Neutrophil (primary cell): ENCODE measurements around the gene NEURL4.
A peak's percentile ranks its signal among the peaks of the same experiment; 100 is the strongest.

Experiments used
- H3K27ac ChIP-seq: fragments of 200-600 bp; sonication (generic); 2 replicates; pipeline ENCODE4 v1.5.1; 2016; ENCODE audit warnings: mild to moderate bottlenecking, moderate library complexity
- H3K27me3 ChIP-seq: fragments of 200-600 bp; sonication (generic); 2 replicates; pipeline ENCODE4 v1.6.0; 2016; ENCODE audit warnings: mild to moderate bottlenecking
- H3K36me3 ChIP-seq: fragments of 200-600 bp; sonication (generic); 2 replicates; pipeline ENCODE4 v1.5.1; 2017
- H3K4me1 ChIP-seq, 2 experiments: fragments of 200-600 bp in 1 of 2; sonication (generic) in 1 of 2; 1 replicate in 1 of 2; 2 replicates in 1 of 2; pipeline versions ENCODE4 v1.5.1 to v1.6.1; 2013 to 2016; ENCODE audit warnings: low read depth in 1 of 2, low read length in 1 of 2, mild to moderate bottlenecking in 1 of 2, moderate library complexity in 1 of 2; ENCODE audit not compliant: control insufficient read depth in 1 of 2, insufficient read depth in 1 of 2
- H3K4me3 ChIP-seq, 2 experiments: fragments of 200-600 bp in 1 of 2; sonication (generic) in 1 of 2; 1 replicate in 1 of 2; 2 replicates in 1 of 2; pipeline ENCODE4 v1.5.1; 2013 to 2016; ENCODE audit warnings: low read depth in 1 of 2, low read length in 1 of 2, mild to moderate bottlenecking in 1 of 2, moderate library complexity in 1 of 2
- H3K9me3 ChIP-seq: fragments of 200-600 bp; sonication (generic); 2 replicates; pipeline ENCODE4 v1.5.1; 2016
- TF ChIP-seq, protein P1 (sequence below): fragments of 200-600 bp; sonication (generic); IDR thresholded peaks from 2 replicates; pipeline ENCODE4 v1.5.1; 2016; ENCODE audit warnings: antibody characterized with exemption

The NEURL4 gene

DNA sequence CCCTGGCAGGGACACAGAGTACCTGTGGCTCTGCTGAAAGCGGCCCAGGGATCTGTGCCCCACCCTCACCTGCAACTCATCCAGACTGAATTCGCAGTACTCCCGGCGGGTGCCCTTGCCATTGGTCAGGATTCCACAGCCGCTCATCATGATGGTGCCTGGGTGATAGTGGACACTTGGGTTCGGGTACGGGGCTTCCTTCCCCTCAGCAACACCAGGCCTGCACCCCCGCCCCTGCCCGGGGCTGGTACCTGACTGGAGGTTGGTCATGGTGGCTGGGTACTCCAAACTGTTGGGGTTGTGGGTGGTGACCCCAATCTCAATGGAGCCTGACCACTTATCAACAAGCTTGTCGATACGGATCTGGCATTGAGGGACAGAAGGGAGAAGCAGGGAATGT, 2.9 kb downstream of the NEURL4 start:
- Histone ChIP-seq H3K27ac (no peak overlapping the region), H3K9me3 (no peaks in the 10 kb centered on the region), H3K4me1 (peaks cover 14 to 20% of the 10 kb centered on the region in 2 experiments), H3K36me3 (peaks cover 37% of the 10 kb centered on the region), H3K27me3 (no peaks in the 10 kb centered on the region), H3K4me3 (no peak overlapping the region)
- TF ChIP-seq, protein P1, sequence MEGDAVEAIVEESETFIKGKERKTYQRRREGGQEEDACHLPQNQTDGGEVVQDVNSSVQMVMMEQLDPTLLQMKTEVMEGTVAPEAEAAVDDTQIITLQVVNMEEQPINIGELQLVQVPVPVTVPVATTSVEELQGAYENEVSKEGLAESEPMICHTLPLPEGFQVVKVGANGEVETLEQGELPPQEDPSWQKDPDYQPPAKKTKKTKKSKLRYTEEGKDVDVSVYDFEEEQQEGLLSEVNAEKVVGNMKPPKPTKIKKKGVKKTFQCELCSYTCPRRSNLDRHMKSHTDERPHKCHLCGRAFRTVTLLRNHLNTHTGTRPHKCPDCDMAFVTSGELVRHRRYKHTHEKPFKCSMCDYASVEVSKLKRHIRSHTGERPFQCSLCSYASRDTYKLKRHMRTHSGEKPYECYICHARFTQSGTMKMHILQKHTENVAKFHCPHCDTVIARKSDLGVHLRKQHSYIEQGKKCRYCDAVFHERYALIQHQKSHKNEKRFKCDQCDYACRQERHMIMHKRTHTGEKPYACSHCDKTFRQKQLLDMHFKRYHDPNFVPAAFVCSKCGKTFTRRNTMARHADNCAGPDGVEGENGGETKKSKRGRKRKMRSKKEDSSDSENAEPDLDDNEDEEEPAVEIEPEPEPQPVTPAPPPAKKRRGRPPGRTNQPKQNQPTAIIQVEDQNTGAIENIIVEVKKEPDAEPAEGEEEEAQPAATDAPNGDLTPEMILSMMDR = no peak

DNA sequence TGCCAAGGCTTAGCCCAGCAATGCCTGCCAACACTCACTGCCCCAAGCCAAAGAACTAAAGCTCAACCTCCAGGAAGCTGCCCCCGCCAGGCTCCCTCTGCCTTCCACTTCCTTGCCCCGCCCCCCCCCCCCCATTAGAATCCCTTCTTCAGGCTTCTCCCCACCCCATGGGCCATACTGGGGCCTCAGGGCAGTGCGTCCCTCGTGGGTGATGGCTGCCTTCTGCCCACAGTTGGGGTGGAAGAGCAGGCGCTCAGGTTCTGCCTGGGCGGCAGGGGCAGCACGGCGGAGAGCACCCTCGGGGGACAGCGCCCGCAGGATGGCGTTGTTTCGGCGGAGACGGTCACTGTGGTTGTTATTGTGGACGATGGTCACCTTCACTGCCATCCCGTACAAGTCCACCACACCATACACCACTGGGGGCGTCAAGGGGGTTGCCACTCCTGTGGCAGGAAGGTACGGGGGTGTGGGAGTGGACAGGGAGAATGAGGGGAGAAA, 4.1 kb downstream of the NEURL4 start:
- Histone ChIP-seq H3K4me1 (peaks cover 8 to 14% of the 10 kb centered on the region in 2 experiments), H3K4me3 (no peak overlapping the region), H3K9me3 (no peaks in the 10 kb centered on the region), H3K27ac (no peak overlapping the region), H3K36me3 (peaks cover 48% of the 10 kb centered on the region), H3K27me3 (no peaks in the 10 kb centered on the region)
- TF ChIP-seq, protein P1 = no peak

DNA sequence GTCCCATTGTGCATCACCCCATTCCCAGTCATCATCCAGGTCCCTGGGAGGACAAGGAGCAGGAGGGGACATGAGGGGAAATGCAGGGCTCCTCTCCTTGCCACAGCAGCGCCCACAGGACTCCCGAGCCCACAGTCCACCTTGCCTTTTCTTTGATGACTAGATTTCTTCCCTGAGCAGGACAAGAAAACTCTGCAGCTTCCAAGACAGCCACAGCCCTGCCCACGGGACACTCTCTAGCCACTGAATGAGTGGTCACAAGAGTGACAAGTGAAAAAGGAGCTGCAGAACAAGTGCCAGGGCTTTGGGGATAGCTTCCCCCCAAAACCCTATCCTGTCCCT, 4.7 kb downstream of the NEURL4 start:
- H3K9me3 ChIP-seq = no peaks in the 10 kb centered on the region
- H3K27ac ChIP-seq = no peak overlapping the region
- H3K36me3 ChIP-seq = peaks cover 49% of the 10 kb centered on the region
- TF ChIP-seq, protein P1 = no peak
- H3K27me3 ChIP-seq = no peaks in the 10 kb centered on the region
- H3K4me3 ChIP-seq = no peak overlapping the region
- H3K4me1 ChIP-seq = peaks cover 8 to 13% of the 10 kb centered on the region in 2 experiments

DNA sequence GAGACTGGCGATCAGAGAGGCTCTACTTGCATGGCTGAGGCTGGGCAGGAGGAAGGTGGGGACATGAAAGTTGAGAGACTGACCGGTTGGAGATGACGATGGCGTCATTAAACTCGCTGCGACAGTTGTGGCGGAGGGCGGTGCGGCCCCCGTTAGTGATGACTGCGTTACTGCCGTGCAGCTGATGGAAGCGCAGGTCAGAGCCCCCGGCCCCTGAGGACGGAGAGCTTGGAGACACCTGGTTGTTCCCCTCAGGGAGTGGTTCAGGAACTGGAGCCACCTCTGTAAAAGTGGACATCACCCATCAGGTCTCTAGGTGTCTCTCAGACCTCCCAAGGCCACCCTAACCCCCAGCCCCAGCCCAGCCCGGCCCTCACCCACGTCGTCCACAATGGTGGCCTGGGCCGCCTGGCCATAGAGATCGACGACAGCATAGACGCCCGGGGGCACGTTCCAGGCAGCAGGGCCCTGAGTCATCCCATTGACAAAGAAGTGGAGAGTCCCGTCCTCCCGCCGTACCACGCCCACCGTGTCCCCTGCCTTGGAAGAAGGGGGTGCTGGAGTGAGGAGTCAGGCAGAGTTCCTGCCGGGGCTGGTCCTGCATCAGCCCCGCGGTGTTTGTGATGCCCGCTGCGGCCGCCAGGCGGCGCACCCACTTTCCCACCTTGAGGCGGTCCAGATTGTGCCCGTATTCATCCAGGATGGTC, 5.3 kb downstream of the NEURL4 start:
- no peaks in the 10 kb centered on the region for H3K9me3 ChIP-seq
- H3K36me3 ChIP-seq = peaks cover 51% of the 10 kb centered on the region
- H3K4me3 ChIP-seq = no peak overlapping the region
- H3K4me1 ChIP-seq = peaks cover 7 to 10% of the 10 kb centered on the region in 2 experiments
- no peak overlapping the region for H3K27ac ChIP-seq
- H3K27me3 ChIP-seq = no peaks in the 10 kb centered on the region
- TF ChIP-seq, protein P1 = peak; percentile 84

DNA sequence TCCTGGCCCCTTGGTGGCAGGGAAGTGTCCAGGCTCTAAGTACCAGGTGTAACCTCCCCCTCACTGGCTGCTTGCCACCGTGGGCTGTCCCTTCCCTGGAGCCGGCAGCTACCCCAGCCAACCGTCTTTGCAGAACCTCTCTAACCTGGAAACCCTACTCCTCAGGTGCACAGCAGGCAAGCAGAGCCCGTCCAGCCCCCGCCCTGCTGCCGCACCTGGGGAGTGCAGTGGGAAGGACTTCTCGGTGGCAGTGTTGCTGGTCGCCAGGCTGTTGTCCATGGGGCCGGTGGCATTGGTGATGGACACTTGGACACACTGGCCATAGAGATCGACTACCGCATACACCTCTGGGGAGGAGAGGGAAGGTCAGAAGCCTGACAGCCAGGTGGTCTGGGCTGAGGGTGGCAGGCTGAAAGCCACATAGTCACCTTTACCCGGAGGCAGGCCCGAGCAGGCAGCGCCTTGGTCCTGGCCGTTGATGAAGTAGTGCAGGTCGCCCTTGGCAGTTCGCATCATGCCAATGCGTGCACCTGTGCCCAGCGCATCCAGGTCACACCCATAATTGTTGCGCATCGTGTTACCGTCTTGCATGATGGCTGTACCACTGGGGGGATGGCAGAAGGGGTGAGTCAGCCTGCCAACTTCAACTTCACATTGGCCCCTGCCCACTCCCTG, 6.5 kb downstream of the NEURL4 start:
- Histone ChIP-seq H3K9me3 (no peaks in the 10 kb centered on the region), H3K36me3 (peaks cover 64% of the 10 kb centered on the region), H3K27me3 (no peaks in the 10 kb centered on the region), H3K4me1 (peaks cover 0 to 4% of the 10 kb centered on the region in 2 experiments), H3K27ac (no peak overlapping the region), H3K4me3 (no peak overlapping the region)
- TF ChIP-seq, protein P1 = no peak
